ENCODE data around the gene PGBD5.

- TF ChIP-seq, protein P1, sequence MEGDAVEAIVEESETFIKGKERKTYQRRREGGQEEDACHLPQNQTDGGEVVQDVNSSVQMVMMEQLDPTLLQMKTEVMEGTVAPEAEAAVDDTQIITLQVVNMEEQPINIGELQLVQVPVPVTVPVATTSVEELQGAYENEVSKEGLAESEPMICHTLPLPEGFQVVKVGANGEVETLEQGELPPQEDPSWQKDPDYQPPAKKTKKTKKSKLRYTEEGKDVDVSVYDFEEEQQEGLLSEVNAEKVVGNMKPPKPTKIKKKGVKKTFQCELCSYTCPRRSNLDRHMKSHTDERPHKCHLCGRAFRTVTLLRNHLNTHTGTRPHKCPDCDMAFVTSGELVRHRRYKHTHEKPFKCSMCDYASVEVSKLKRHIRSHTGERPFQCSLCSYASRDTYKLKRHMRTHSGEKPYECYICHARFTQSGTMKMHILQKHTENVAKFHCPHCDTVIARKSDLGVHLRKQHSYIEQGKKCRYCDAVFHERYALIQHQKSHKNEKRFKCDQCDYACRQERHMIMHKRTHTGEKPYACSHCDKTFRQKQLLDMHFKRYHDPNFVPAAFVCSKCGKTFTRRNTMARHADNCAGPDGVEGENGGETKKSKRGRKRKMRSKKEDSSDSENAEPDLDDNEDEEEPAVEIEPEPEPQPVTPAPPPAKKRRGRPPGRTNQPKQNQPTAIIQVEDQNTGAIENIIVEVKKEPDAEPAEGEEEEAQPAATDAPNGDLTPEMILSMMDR (conservative IDR thresholded peaks at IDR 0.05; ENCODE audit: low read length): no peak
- no peak for TF ChIP-seq EZH2phosphoT487 (IDR thresholded peaks at IDR 0.05; ENCODE audit: borderline replicate concordance, low read depth, low read length)
Measured at GRCh38 chr1:230303822-230304221, 122.3 kb downstream of the PGBD5 start.

Data from OCI-LY7 (cell line).